Measurements from ENCODE around the gene OTOGL.

DNA sequence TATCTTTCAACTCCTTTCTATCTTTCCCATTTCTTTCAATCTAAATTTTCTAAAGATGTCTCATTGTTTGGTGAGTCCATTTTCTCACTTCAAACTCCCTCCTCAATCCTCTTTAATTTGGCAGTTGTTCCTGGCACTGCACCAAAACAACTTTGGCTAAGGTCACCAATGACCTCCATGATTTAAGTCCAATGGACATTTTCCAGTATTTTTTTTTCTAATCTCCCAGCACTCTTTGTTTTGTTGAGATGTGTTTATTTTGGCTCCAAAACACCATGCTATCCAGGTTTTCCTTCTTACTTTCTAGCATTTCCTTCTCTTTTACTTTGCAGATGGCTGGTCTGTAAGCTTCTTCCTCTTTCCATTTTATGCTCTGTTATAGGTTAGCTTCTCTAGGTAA is 42.5 kb upstream of the OTOGL start:
- TF ChIP-seq, protein P1, sequence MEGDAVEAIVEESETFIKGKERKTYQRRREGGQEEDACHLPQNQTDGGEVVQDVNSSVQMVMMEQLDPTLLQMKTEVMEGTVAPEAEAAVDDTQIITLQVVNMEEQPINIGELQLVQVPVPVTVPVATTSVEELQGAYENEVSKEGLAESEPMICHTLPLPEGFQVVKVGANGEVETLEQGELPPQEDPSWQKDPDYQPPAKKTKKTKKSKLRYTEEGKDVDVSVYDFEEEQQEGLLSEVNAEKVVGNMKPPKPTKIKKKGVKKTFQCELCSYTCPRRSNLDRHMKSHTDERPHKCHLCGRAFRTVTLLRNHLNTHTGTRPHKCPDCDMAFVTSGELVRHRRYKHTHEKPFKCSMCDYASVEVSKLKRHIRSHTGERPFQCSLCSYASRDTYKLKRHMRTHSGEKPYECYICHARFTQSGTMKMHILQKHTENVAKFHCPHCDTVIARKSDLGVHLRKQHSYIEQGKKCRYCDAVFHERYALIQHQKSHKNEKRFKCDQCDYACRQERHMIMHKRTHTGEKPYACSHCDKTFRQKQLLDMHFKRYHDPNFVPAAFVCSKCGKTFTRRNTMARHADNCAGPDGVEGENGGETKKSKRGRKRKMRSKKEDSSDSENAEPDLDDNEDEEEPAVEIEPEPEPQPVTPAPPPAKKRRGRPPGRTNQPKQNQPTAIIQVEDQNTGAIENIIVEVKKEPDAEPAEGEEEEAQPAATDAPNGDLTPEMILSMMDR (IDR thresholded peaks at IDR 0.05; ENCODE audit: low read length) = no peak
- TF ChIP-seq EZH2 (IDR thresholded peaks at IDR 0.05; ENCODE audit: borderline replicate concordance, low read length) = no peak
